HL-60 (cell line): Measurements from ENCODE around the gene STXBP4.

ENCODE experiments used
- CTCF ChIP-seq: IDR thresholded peaks from one replicate; pipeline ENCODE4 v1.5.1; 2011; ENCODE audit warnings: low read length, control low read depth, inconsistent platforms; ENCODE audit not compliant: insufficient read depth
- POLR2AphosphoS5 ChIP-seq: IDR thresholded peaks from 2 replicates; pipeline ENCODE4 v1.6.1; 2012; ENCODE audit warnings: low read depth
- REST ChIP-seq: IDR thresholded peaks from 2 replicates; pipeline ENCODE4 v1.6.1; 2012; ENCODE audit warnings: low read depth; ENCODE audit not compliant: insufficient replicate concordance

- TF ChIP-seq POLR2AphosphoS5 (no peak), CTCF (no peak), REST (no peak)
Measured at GRCh38 chr17:55059724-55060123, 91.2 kb downstream of the STXBP4 start.
